Neutrophil (primary cell): ENCODE results near the gene ITPR1.

Source experiments
- H3K27ac ChIP-seq: fragments of 200-600 bp; sonication (generic); 2 replicates; pipeline ENCODE4 v1.5.1; 2016; ENCODE audit warnings: mild to moderate bottlenecking, moderate library complexity
- H3K27me3 ChIP-seq: fragments of 200-600 bp; sonication (generic); 2 replicates; pipeline ENCODE4 v1.6.0; 2016; ENCODE audit warnings: mild to moderate bottlenecking
- H3K36me3 ChIP-seq: fragments of 200-600 bp; sonication (generic); 2 replicates; pipeline ENCODE4 v1.5.1; 2017
- H3K4me1 ChIP-seq, 2 experiments: fragments of 200-600 bp in 1 of 2; sonication (generic) in 1 of 2; 1 replicate in 1 of 2; 2 replicates in 1 of 2; pipeline versions ENCODE4 v1.5.1 to v1.6.1; 2013 to 2016; ENCODE audit warnings: low read depth in 1 of 2, low read length in 1 of 2, mild to moderate bottlenecking in 1 of 2, moderate library complexity in 1 of 2; ENCODE audit not compliant: control insufficient read depth in 1 of 2, insufficient read depth in 1 of 2
- H3K4me3 ChIP-seq, 2 experiments: fragments of 200-600 bp in 1 of 2; sonication (generic) in 1 of 2; 1 replicate in 1 of 2; 2 replicates in 1 of 2; pipeline ENCODE4 v1.5.1; 2013 to 2016; ENCODE audit warnings: low read depth in 1 of 2, low read length in 1 of 2, mild to moderate bottlenecking in 1 of 2, moderate library complexity in 1 of 2
- H3K9me3 ChIP-seq: fragments of 200-600 bp; sonication (generic); 2 replicates; pipeline ENCODE4 v1.5.1; 2016
- TF ChIP-seq, protein P1 (sequence below): fragments of 200-600 bp; sonication (generic); IDR thresholded peaks from 2 replicates; pipeline ENCODE4 v1.5.1; 2016; ENCODE audit warnings: antibody characterized with exemption

The ITPR1 gene

DNA sequence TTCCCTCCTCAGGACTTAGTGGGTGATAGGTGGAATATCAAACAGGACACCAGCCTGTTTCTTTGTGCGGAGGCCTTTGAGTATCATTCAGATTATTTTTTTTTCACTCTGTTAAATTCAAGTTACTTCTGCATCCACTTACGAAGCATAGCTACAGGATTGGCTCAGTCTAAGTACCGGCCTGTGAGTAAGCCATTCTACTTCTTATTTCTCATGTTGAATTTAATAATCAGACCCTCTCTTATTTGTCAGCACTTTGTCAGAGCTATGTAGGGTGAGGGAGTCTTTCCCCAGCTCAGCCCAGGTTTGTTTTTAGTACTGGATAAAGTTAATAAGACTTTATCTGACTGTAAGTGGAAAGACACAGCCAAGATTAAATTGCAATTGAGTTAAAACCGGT is 54.7 kb downstream of the ITPR1 start:
- H3K9me3 ChIP-seq, result no peaks in the 10 kb centered on the region
- TF ChIP-seq, protein P1, sequence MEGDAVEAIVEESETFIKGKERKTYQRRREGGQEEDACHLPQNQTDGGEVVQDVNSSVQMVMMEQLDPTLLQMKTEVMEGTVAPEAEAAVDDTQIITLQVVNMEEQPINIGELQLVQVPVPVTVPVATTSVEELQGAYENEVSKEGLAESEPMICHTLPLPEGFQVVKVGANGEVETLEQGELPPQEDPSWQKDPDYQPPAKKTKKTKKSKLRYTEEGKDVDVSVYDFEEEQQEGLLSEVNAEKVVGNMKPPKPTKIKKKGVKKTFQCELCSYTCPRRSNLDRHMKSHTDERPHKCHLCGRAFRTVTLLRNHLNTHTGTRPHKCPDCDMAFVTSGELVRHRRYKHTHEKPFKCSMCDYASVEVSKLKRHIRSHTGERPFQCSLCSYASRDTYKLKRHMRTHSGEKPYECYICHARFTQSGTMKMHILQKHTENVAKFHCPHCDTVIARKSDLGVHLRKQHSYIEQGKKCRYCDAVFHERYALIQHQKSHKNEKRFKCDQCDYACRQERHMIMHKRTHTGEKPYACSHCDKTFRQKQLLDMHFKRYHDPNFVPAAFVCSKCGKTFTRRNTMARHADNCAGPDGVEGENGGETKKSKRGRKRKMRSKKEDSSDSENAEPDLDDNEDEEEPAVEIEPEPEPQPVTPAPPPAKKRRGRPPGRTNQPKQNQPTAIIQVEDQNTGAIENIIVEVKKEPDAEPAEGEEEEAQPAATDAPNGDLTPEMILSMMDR, result no peak

DNA sequence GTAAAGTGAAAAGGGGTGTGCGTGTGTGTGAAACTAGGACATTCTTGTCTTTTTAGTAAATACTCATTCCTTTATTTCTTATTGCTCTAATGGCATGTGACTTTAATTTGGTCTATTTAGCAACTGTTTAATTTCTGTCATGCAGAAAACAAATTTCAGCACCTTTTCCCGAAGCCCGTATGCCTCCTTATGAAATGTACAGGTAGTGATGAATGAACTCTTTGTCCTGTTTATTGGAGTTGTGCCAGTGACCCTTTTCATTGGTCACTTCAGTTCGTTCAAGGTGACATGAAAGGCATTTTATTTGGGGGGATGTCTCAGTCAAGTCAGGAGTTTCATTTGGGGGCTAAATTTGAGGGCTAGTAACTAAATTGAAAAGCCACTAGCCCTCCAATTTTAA is 55.2 kb downstream of the ITPR1 start:
- Histone ChIP-seq H3K27ac (no peak overlapping the region), H3K36me3 (no peaks in the 10 kb centered on the region), H3K4me1 (no peaks in the 10 kb centered on the region), H3K9me3 (no peaks in the 10 kb centered on the region), H3K27me3 (no peaks in the 10 kb centered on the region), H3K4me3 (no peak overlapping the region)
- TF ChIP-seq, protein P1, result no peak

More for the DNA sequence above, 54.7 kb downstream of the ITPR1 start:
- Histone ChIP-seq H3K27me3 (no peaks in the 10 kb centered on the region), H3K27ac (no peak overlapping the region), H3K4me3 (no peak overlapping the region), H3K36me3 (no peaks in the 10 kb centered on the region), H3K4me1 (no peaks in the 10 kb centered on the region)

DNA sequence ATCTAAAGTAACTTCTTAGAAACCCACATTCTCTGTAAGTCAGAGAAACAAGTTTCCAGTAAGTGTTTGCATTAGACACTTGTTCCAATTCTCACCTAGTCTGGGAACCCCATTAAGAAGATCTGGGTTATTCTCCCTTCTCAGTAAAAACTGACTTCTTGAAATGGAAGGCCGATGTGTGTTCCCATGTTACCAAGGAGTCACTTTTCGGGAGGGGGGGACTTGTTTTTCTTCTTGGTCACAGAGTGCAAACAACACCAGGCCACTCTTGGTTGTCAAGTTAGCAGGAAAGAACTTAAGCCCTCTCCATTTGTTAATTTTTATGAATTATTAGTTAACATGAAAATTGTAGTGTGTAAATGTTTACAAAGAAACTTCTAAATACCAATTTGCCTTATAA is 55.6 kb downstream of the ITPR1 start:
- no peaks in the 10 kb centered on the region for H3K9me3 ChIP-seq
- TF ChIP-seq, protein P1, result no peak
- H3K27me3 ChIP-seq, result no peaks in the 10 kb centered on the region
- H3K36me3 ChIP-seq, result no peaks in the 10 kb centered on the region
- no peak overlapping the region for H3K4me3 ChIP-seq
- H3K27ac ChIP-seq, result no peak overlapping the region
- no peaks in the 10 kb centered on the region for H3K4me1 ChIP-seq

DNA sequence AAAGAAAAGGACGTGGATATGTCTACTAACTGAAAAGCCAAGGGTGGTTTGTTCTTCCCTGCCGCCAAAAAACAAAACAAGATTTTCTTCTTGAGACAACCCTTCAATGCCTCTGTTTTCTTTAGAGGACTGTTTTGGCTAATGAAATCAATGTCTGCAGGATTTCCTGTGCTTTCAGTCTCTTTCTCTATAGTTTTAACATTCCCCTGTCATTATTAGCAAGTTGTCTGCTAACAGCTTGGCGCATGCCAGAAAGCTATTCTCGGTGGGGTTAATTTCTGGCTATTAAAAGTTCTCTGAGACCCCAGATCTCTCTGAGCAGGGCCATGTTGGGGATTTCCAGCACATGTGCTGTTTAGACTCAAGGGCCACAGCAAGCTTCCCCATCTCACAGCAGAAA is 56.7 kb downstream of the ITPR1 start:
- TF ChIP-seq, protein P1, result no peak
- H3K27ac ChIP-seq, result no peak overlapping the region
- no peak overlapping the region for H3K4me3 ChIP-seq
- H3K4me1 ChIP-seq, result no peaks in the 10 kb centered on the region
- H3K36me3 ChIP-seq, result no peaks in the 10 kb centered on the region
- H3K9me3 ChIP-seq, result no peaks in the 10 kb centered on the region
- no peaks in the 10 kb centered on the region for H3K27me3 ChIP-seq

DNA sequence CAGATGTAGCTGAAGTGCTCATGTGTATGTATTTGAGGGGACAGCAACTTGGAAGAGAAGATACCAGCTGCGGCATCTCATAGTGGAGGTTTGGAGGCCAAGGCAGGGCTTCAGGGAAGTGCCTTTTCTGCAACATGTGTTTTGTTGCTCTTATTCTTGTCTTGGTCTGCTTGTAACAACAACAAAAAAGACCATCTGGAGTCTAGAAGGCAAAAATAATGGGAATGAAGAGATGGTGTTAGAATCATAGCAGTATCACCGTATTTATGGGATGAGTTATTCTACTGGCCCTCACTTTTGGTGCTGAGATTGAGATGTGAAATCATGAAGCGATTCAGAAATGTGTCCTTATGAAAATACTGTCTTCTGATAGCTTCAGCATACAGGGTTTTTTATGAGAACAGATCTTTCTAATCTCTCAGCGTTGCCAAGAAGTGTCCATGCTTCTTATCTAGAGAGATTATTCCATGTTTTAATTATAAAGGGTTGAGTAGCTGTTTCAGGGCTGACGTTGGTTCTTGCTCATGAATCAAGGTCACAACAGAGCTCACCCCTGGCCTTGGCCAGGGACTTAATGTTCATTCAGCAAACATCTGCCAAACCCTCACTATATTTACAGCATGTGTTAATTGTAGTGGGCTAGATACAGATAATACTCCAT is 58.0 kb downstream of the ITPR1 start:
- Histone ChIP-seq H3K36me3 (no peaks in the 10 kb centered on the region), H3K4me3 (no peak overlapping the region), H3K9me3 (no peaks in the 10 kb centered on the region), H3K4me1 (no peaks in the 10 kb centered on the region), H3K27ac (no peak overlapping the region), H3K27me3 (no peaks in the 10 kb centered on the region)
- TF ChIP-seq, protein P1, result no peak
